ENCODE results near the gene FAM171A1. TPM values are rescaled to one million over a fixed set of nuclear protein-coding genes. Genes with fewer than 3 reads are reported as not detected.

Gene FAM171A1
- total RNA-seq, 1 donor from 2014 or later: 51.9 TPM

- DNase-seq (ENCODE audit: low read depth) (no peak), FAIRE-seq (no peak)
- Histone ChIP-seq H3K4me3 (ENCODE audit: insufficient read depth, low read depth, low read length) (no peak overlapping the region), H2AFZ (ENCODE audit: low read depth, low read length) (no peak overlapping the region), H4K20me1 (ENCODE audit: insufficient read depth, low read length) (peaks cover 60% of the 10 kb centered on the region), H3K27me3 (ENCODE audit: insufficient read depth, low read length) (no peaks in the 10 kb centered on the region), H3K9me3 (ENCODE audit: insufficient read depth, low read depth, low read length) (no peaks in the 10 kb centered on the region), H3K9ac (ENCODE audit: low read length) (no peak overlapping the region), H3K27ac (ENCODE audit: low read depth, low read length) (no peak overlapping the region), H3K79me2 (ENCODE audit: insufficient read depth, low read length) (peaks cover 59% of the 10 kb centered on the region), H3K36me3 (ENCODE audit: insufficient read depth, low read length) (no peaks in the 10 kb centered on the region), H3K4me2 (ENCODE audit: low read length) (no peak overlapping the region), H3K4me1 (ENCODE audit: insufficient read depth, low read length) (peaks cover 11% of the 10 kb centered on the region)
- Mint-ChIP-seq H3K27ac (ENCODE audit: unreplicated experiment) (no peak overlapping the region), H3K4me3 (ENCODE audit: unreplicated experiment) (no peak overlapping the region), H3K9me3 (ENCODE audit: unreplicated experiment) (no peaks in the 10 kb centered on the region), H3K36me3 (ENCODE audit: low read depth, unreplicated experiment) (peaks cover 2% of the 10 kb centered on the region), H3K27me3 (ENCODE audit: low read depth, unreplicated experiment) (no peaks in the 10 kb centered on the region), H3K4me1 (ENCODE audit: low read depth, unreplicated experiment) (peaks cover 6% of the 10 kb centered on the region)
- no peak for TF ChIP-seq EZH2 (IDR thresholded peaks at IDR 0.05; ENCODE audit: insufficient read depth, low read length)
- TF ChIP-seq CTCF (IDR thresholded peaks at IDR 0.05; ENCODE audit: insufficient read depth, low read depth, low read length): no peak
Measured at GRCh38 chr10:15309221-15309620, 61.9 kb downstream of the FAM171A1 start.

GRCh38 chr10:15306735-15307280, 64.3 kb downstream of the FAM171A1 start:
- Histone ChIP-seq H3K27me3 (ENCODE audit: insufficient read depth, low read length) (no peaks in the 10 kb centered on the region), H3K4me2 (ENCODE audit: low read length) (no peak overlapping the region), H3K4me1 (ENCODE audit: insufficient read depth, low read length) (no peaks in the 10 kb centered on the region), H3K9me3 (ENCODE audit: insufficient read depth, low read depth, low read length) (no peaks in the 10 kb centered on the region), H3K9ac (ENCODE audit: low read length) (no peak overlapping the region), H2AFZ (ENCODE audit: low read depth, low read length) (no peak overlapping the region), H3K27ac (ENCODE audit: low read depth, low read length) (no peak overlapping the region), H3K4me3 (ENCODE audit: insufficient read depth, low read depth, low read length) (no peak overlapping the region), H3K79me2 (ENCODE audit: insufficient read depth, low read length) (peaks cover 66% of the 10 kb centered on the region), H3K36me3 (ENCODE audit: insufficient read depth, low read length) (no peaks in the 10 kb centered on the region), H4K20me1 (ENCODE audit: insufficient read depth, low read length) (peaks cover 52% of the 10 kb centered on the region)
- Mint-ChIP-seq H3K4me1 (ENCODE audit: low read depth, unreplicated experiment) (peaks cover 2% of the 10 kb centered on the region), H3K27me3 (ENCODE audit: low read depth, unreplicated experiment) (no peaks in the 10 kb centered on the region), H3K36me3 (ENCODE audit: low read depth, unreplicated experiment) (peaks cover 2% of the 10 kb centered on the region), H3K4me3 (ENCODE audit: unreplicated experiment) (no peak overlapping the region), H3K9me3 (ENCODE audit: unreplicated experiment) (no peaks in the 10 kb centered on the region), H3K27ac (ENCODE audit: unreplicated experiment) (peak overlapping the region; percentile 34)
- FAIRE-seq (no peak), DNase-seq (ENCODE audit: low read depth) (no peak)
- no peak for TF ChIP-seq CTCF (IDR thresholded peaks at IDR 0.05; ENCODE audit: insufficient read depth, low read depth, low read length)
- TF ChIP-seq EZH2 (IDR thresholded peaks at IDR 0.05; ENCODE audit: insufficient read depth, low read length): no peak

- Histone ChIP-seq H2AFZ (ENCODE audit: low read depth, low read length) (no peak overlapping the region), H3K9ac (ENCODE audit: low read length) (no peak overlapping the region), H3K4me3 (ENCODE audit: insufficient read depth, low read depth, low read length) (no peak overlapping the region), H3K79me2 (ENCODE audit: insufficient read depth, low read length) (peaks cover 63% of the 10 kb centered on the region), H3K36me3 (ENCODE audit: insufficient read depth, low read length) (no peaks in the 10 kb centered on the region), H4K20me1 (ENCODE audit: insufficient read depth, low read length) (peaks cover 48% of the 10 kb centered on the region), H3K9me3 (ENCODE audit: insufficient read depth, low read depth, low read length) (no peaks in the 10 kb centered on the region), H3K4me1 (ENCODE audit: insufficient read depth, low read length) (no peaks in the 10 kb centered on the region), H3K4me2 (ENCODE audit: low read length) (no peak overlapping the region), H3K27me3 (ENCODE audit: insufficient read depth, low read length) (no peaks in the 10 kb centered on the region), H3K27ac (ENCODE audit: low read depth, low read length) (no peak overlapping the region)
- Mint-ChIP-seq H3K4me3 (ENCODE audit: unreplicated experiment) (no peak overlapping the region), H3K4me1 (ENCODE audit: low read depth, unreplicated experiment) (no peaks in the 10 kb centered on the region), H3K36me3 (ENCODE audit: low read depth, unreplicated experiment) (peaks cover 2% of the 10 kb centered on the region), H3K27me3 (ENCODE audit: low read depth, unreplicated experiment) (no peaks in the 10 kb centered on the region), H3K9me3 (ENCODE audit: unreplicated experiment) (no peaks in the 10 kb centered on the region), H3K27ac (ENCODE audit: unreplicated experiment) (no peak overlapping the region)
- DNase-seq (ENCODE audit: low read depth) (no peak), FAIRE-seq (no peak)
- TF ChIP-seq CTCF (IDR thresholded peaks at IDR 0.05; ENCODE audit: insufficient read depth, low read depth, low read length): no peak
- TF ChIP-seq EZH2 (IDR thresholded peaks at IDR 0.05; ENCODE audit: insufficient read depth, low read length): no peak
Measured at GRCh38 chr10:15305634-15306033, 65.5 kb downstream of the FAM171A1 start.

Measured in astrocyte (in vitro differentiated cells and primary cell).